IPS DF 4.7 (cell line): ENCODE data around the gene RDH16.
"Not testable (repeated sequence)": the region's sequence is repeated elsewhere in the genome, so short reads cannot be mapped to it uniquely, and the experiment has no call there.

Source experiments
- DNase-seq: peaks from one replicate; pipeline ENCODE4 v3.0.0-alpha.2; 2013; ENCODE audit warnings: low spot score; ENCODE audit errors: extremely low read depth

The RDH16 gene

GRCh38 chr12:56927281-56927680 is 30.1 kb downstream of the RDH16 start:
- DNase-seq, result no peak

GRCh38 chr12:56922031-56922430 is 35.4 kb downstream of the RDH16 start:
- no peak for DNase-seq

GRCh38 chr12:56921346-56921745 is 36.1 kb downstream of the RDH16 start:
- no peak for DNase-seq

- not testable (repeated sequence) for DNase-seq
These were observed 39.3 kb downstream of the RDH16 start for GRCh38 chr12:56918139-56918538.

- no peak for DNase-seq
These were observed 40.4 kb downstream of the RDH16 start for GRCh38 chr12:56916996-56917333.

GRCh38 chr12:56916296-56916995 is 41.0 kb downstream of the RDH16 start:
- DNase-seq, result no peak

GRCh38 chr12:56914724-56915123 is 42.7 kb downstream of the RDH16 start:
- no peak for DNase-seq

- no peak for DNase-seq
These were observed 43.2 kb downstream of the RDH16 start for GRCh38 chr12:56914256-56914655.

GRCh38 chr12:56909403-56909802 is 48.0 kb downstream of the RDH16 start:
- not testable (repeated sequence) for DNase-seq

- DNase-seq, result no peak
These were observed 49.3 kb downstream of the RDH16 start for GRCh38 chr12:56908136-56908535.

- no peak for DNase-seq
These were observed 51.6 kb downstream of the RDH16 start for GRCh38 chr12:56905852-56906251.

GRCh38 chr12:56903374-56903773 is 54.0 kb downstream of the RDH16 start:
- DNase-seq, result no peak
